GM12873 (cell line): ENCODE data around the gene MYO16.

ENCODE experiments used
- TF ChIP-seq, protein P1 (sequence below): IDR thresholded peaks from 2 replicates; pipeline ENCODE4 v1.5.1; 2012; ENCODE audit warnings: low read depth, mild to moderate bottlenecking, moderate library complexity, low read length, control low read depth; ENCODE audit not compliant: insufficient read depth; ENCODE audit errors: missing control alignments

MYO16 gene

DNA sequence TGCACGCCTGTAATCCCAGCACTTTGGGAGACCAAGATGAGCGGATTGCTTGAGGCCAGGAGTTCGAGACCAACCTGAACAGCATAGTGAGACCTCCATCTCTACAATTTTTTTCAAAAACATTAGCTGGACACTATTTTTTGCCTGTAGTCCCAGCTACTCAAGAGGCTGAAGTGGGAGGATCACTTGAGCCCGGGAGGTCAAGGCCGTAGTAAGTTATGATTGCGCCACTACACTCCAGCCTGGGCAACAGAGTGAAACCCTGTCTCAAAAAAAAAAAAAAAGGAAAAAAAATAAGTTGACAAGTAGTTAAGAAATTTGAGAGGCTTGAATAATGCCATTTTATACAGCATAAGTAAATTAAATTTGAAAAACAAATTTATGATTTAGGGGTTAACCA is 330.6 kb downstream of the MYO16 start:
- TF ChIP-seq, protein P1, sequence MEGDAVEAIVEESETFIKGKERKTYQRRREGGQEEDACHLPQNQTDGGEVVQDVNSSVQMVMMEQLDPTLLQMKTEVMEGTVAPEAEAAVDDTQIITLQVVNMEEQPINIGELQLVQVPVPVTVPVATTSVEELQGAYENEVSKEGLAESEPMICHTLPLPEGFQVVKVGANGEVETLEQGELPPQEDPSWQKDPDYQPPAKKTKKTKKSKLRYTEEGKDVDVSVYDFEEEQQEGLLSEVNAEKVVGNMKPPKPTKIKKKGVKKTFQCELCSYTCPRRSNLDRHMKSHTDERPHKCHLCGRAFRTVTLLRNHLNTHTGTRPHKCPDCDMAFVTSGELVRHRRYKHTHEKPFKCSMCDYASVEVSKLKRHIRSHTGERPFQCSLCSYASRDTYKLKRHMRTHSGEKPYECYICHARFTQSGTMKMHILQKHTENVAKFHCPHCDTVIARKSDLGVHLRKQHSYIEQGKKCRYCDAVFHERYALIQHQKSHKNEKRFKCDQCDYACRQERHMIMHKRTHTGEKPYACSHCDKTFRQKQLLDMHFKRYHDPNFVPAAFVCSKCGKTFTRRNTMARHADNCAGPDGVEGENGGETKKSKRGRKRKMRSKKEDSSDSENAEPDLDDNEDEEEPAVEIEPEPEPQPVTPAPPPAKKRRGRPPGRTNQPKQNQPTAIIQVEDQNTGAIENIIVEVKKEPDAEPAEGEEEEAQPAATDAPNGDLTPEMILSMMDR: no peak

DNA sequence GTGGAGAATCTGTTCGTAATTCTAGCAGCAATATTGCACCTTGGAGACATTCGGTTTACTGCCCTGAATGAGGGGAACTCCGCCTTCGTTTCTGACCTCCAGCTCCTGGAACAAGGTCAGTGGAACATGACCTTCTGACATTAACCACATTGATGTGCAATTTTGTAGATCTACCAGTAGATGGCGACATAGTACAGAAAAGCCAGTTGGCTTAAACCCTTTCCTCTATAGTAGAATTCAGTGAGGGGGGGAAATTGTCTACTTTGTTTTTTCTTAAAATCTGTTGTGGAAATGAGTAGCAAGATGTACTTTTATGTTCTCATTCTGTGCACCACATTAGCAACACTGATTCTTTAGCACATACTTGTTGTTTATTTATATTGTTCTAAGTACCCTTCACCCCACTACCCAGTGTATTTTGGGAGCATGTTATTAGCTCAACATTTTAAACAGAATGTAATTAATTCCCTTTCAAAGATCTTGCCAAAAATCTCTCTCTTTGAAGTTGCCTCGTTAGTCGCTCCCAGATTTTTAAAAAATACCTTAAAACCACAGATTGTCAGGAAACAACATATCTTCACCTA is 332.2 kb downstream of the MYO16 start:
- TF ChIP-seq, protein P1: peak; percentile 74

DNA sequence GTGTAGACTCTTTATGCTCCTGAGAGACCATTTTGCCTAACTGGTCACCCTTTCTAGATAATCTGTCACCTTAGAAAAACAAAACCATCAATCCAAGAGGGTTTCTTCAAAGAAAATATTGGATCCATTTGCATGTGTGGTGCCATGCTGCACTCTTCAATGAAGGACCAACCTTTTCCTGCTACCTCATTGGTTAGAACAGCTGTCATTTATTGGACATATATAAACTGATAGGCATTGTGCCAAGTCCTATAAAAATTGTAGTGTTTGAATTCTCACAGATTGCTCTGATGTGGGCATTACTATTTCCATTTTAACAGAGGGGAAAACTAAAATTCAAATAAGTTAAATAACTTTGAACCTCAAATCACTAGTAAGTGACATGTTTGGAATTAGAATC is 333.2 kb downstream of the MYO16 start:
- TF ChIP-seq, protein P1: no peak

DNA sequence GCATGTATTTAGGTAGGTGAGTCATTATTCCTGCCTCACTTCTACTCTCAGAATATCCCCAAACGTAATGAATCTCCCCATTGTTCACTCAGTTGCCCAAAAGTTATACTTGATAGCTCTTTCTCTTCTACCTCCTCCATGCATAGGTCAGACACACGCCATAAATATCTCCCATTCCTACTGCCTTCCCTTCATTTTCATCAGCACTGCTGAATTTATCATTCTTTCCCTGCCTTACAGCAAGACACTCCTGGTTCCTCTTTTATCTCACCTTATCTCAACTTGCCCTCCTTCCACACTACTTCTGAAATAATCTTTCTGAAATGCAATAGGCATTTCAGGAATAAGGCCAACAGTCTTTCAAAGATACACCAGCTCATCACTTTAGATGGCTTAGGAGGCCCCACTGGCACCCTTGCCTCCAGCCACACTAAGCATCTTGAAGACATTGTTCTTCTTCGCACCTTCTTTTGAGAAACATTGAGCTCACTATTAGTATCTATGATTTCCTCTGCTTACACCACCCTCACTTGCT is 333.9 kb downstream of the MYO16 start:
- TF ChIP-seq, protein P1: no peak

DNA sequence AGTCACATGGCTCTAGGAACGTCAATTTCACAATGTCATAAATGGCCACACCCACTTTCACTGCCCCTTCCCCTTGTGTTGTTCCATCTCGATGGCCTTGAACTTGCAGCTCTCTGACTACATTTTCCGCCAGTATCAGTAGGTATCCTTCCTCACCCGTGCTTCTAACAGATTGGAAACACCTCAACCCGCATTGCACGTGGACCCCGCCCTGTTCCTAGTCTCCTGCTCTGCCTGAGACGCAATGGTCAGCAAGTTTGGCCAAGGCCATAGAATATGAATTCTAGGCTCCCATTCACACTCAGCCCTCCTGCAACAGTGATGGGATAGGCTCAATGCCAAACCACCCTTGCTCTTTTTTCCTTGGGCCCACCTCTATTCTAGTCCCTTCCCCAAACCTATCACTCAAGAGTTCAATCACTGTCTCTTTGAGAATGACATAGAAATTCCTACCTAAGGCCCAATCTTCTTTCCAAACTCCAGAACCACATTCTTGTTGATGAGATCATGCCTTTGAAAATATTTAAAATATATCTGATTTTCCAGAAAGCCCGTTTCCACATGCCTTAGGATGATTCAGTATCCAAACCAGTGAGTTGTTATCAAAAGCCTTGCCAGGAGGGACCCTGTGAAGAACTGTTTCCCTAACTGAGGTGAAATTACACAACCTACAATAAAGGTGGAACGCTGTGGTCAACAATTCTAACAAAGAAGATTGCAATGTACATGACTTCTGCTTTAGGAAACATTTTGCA is 334.6 kb downstream of the MYO16 start:
- TF ChIP-seq, protein P1: no peak

DNA sequence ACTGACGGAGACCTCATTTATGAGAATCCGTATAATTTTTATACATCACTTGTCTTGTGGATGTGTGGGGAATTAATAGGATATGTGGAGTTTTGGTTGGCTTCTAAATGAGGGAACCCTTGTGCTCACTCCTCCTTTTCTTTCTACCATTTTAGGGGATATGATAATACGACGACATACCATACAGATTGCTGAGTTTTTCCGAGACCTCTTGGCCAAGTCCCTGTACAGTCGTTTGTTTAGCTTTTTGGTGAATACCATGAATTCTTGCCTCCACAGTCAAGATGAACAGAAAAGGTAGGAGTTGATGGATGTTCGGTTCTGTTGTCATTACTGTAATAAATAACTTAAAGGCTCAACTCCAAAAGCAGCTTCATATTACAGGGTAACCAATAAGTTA is 335.2 kb downstream of the MYO16 start:
- TF ChIP-seq, protein P1: no peak

DNA sequence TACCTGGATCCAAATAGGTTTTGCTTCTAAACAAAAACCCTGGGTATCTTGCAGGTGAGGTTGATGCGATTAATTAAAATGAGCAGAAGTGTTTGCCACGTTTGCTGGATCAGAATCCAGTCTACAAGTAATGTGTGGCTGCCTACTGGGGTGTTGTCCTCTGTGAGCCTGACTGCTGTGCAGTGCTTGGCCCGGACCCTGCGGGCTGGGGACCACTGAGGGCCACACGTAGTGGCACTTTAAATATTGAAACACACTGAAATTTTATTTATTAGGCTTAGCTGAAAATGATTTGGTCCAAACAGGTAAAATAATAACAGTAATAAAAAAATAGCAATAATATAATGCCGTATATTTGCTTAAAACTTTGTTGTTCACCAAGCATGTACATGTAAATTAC is 338.0 kb downstream of the MYO16 start:
- TF ChIP-seq, protein P1: no peak
